HEK293T (cell line): ENCODE results near the gene AGPAT1.

ENCODE experiments used
- BHLHE40 ChIP-seq: fragments of 450-650 bp; IDR thresholded peaks from 2 replicates; pipeline ENCODE4 v1.6.1; 2016; ENCODE audit warnings: mild to moderate bottlenecking, moderate library complexity, borderline replicate concordance
- CTBP1 ChIP-seq: fragments of 450-650 bp; IDR thresholded peaks from 2 replicates; pipeline ENCODE4 v1.6.1; 2016; ENCODE audit warnings: borderline replicate concordance
- ELF4 ChIP-seq: fragments of 450-650 bp; IDR thresholded peaks from 2 replicates; pipeline ENCODE4 v1.6.1; 2017; ENCODE audit warnings: antibody characterized with exemption
- FOXA1 ChIP-seq: fragments of 450-650 bp; IDR thresholded peaks from 2 replicates; pipeline ENCODE4 v1.6.1; 2016; ENCODE audit warnings: mild to moderate bottlenecking
- HDGF ChIP-seq: fragments of 450-650 bp; IDR thresholded peaks from 2 replicates; pipeline ENCODE4 v1.6.1; 2017; ENCODE audit warnings: antibody characterized with exemption, borderline replicate concordance
- SP1 ChIP-seq: fragments of 450-650 bp; IDR thresholded peaks from 2 replicates; pipeline ENCODE4 v1.6.1; 2017
- SUZ12 ChIP-seq: fragments of 450-650 bp; IDR thresholded peaks from 2 replicates; pipeline ENCODE4 v1.6.1; 2016; ENCODE audit warnings: mild to moderate bottlenecking
- TARDBP ChIP-seq: fragments of 450-650 bp; IDR thresholded peaks from 2 replicates; pipeline ENCODE4 v1.6.1; 2016
- ZNF384 ChIP-seq: fragments of 450-650 bp; IDR thresholded peaks from 2 replicates; pipeline ENCODE4 v1.6.1; 2016
- TF ChIP-seq, protein P1 (sequence below): fragments of 450-650 bp; IDR thresholded peaks from 2 replicates; pipeline ENCODE4 v1.6.1; 2016

GRCh38 chr6:32187009-32187709 is 11.3 kb upstream of the AGPAT1 start:
- no peak for TF ChIP-seq ELF4
- no peak for TF ChIP-seq FOXA1
- no peak for TF ChIP-seq ZNF384
- TF ChIP-seq, protein P1, sequence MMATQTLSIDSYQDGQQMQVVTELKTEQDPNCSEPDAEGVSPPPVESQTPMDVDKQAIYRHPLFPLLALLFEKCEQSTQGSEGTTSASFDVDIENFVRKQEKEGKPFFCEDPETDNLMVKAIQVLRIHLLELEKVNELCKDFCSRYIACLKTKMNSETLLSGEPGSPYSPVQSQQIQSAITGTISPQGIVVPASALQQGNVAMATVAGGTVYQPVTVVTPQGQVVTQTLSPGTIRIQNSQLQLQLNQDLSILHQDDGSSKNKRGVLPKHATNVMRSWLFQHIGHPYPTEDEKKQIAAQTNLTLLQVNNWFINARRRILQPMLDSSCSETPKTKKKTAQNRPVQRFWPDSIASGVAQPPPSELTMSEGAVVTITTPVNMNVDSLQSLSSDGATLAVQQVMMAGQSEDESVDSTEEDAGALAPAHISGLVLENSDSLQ: no peak
- no peak for TF ChIP-seq SUZ12
- TF ChIP-seq SP1: no peak
- no peak for TF ChIP-seq BHLHE40
- TF ChIP-seq HDGF: no peak
- TF ChIP-seq CTBP1: no peak
- TF ChIP-seq TARDBP: no peak
